HG02840 (cell line): ENCODE measurements around the gene SCRN1.

Experiments used
- ATAC-seq: cut with Tn5 transposase; IDR thresholded peaks from one replicate; pipeline ENCODE4 v1.9.1; 2021; ENCODE audit warnings: mild to moderate bottlenecking, moderate library complexity, moderate number of reproducible peaks; ENCODE audit not compliant: unreplicated experiment, low FRiP score

SCRN1 gene

GRCh38 chr7:29940199-29940598, 49.4 kb downstream of the SCRN1 start:
- no peak for ATAC-seq

DNA sequence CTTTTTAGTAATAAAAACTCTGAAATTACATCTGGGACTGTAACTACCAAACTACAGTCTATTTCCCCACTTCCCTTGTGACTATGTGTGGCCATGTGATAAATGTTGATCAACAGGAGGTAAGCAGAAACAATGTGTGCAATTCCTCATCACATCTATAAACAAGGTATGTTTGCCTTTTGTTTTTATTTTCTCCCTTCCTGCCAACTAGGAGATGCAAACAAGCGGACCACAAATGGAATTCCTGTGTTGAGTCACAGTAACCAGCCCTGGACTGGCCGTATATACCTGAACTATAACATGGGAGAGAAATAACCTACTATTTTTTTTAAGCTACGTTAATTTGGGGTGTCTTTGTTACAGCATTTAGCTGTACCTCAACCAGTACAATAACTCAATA, 52.5 kb downstream of the SCRN1 start:
- no peak for ATAC-seq

DNA sequence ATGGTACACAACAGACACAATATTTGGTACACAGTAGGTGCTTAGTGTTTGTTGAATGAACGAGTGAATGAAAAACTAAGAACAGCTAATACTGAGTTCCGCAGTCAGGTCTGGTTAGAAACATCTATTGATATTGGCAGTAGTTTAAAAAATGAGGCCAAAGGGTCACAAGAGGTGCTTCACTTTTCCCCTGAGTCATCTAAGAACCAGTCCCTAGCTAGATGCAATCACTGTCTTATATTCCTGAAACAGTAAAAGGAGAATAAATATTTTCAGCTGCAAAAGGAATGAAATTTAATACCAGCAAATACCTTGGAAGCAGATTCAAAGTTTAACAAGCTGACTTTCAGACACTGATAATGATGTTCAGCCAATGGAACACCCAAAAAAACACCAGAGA, 54.5 kb downstream of the SCRN1 start:
- no peak for ATAC-seq

DNA sequence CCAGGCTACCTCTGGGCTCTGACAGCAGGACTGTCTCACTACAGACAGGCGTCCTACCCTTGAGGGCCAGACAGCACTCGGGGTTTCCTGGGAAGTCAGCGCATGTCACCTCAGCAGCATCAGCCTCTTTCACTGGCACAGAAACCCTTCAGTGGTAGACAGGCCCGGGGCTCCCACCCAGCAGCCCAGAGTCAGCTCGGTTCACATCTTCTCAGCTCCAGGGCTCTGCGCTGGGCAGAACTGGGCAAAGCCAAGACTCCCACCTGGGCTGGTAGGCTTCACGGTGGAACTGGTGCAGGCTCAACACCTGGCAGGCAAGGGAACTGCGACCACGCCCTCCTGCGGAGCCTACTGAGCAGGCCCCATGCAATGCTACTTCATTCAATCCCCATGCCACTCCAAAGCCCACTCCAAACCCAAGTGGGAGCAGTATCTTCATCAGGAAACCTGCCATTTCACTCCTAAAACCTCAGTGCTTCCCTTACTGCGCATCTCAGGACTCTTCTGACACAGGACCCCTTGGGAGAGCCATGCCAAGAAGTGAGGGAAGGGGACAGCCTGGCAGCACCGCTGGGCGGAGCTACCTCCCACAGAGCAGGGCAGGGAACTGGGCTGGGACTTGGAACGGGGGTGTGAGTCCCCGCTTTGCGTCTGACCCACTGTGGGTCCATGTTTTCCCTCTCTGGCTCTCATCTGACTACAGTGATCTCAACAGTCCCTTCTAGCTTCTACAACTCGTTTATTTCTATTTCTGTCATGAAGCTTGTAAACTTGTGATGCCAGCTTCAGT, 60.4 kb downstream of the SCRN1 start:
- ATAC-seq, result no peak

- no peak for ATAC-seq
Measured at GRCh38 chr7:29926741-29927140, 62.9 kb downstream of the SCRN1 start.

GRCh38 chr7:29926216-29926615, 63.4 kb downstream of the SCRN1 start:
- no peak for ATAC-seq

DNA sequence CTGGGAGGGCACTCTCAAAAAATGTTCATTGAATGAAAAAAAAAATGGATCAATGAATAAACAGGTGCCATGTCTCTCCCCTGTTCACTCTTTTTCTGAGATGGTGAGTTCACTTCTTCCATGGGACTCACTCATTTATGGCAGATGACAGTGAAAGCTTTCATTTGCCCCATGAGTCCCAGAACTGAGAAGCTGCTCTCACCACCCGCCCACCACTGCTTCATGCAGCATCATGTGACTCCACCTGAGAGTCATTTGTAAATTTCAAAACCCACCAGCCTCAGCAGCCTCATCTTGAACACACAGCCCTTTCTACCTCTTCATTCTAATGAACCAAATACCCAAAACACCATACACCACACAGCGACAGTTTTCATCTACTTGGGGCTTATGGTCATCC, 64.9 kb downstream of the SCRN1 start:
- no peak for ATAC-seq

- no peak for ATAC-seq
Measured at GRCh38 chr7:29924006-29924405, 65.6 kb downstream of the SCRN1 start.

- ATAC-seq, result no peak
Measured at GRCh38 chr7:29922921-29923700, 66.5 kb downstream of the SCRN1 start.

GRCh38 chr7:29921404-29922010, 68.1 kb downstream of the SCRN1 start:
- ATAC-seq, result peak; percentile 58

DNA sequence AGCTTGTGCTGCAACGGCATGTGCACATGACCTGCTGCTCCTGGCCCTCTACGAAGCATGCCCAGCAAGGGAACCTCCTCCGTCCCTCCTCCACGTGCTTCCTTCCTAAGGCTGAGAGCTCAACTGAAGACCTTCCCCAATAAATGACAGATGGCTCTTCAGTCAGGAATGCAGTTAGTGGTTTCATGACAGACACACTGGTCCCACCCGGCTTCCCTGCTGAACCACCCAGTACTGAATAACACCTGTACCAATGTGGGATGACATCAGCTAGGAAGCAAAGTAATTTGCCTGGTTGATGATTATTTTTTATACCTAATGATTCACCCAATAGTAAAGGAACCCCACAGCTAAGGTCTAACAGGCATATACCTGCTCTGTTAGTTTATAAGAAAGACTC, 69.1 kb downstream of the SCRN1 start:
- no peak for ATAC-seq

- no peak for ATAC-seq
Measured at GRCh38 chr7:29919790-29920189, 69.8 kb downstream of the SCRN1 start.

- ATAC-seq, result no peak
Measured at GRCh38 chr7:29918850-29919249, 70.8 kb downstream of the SCRN1 start.

- ATAC-seq, result no peak
Measured at GRCh38 chr7:29917641-29918040, 72.0 kb downstream of the SCRN1 start.

DNA sequence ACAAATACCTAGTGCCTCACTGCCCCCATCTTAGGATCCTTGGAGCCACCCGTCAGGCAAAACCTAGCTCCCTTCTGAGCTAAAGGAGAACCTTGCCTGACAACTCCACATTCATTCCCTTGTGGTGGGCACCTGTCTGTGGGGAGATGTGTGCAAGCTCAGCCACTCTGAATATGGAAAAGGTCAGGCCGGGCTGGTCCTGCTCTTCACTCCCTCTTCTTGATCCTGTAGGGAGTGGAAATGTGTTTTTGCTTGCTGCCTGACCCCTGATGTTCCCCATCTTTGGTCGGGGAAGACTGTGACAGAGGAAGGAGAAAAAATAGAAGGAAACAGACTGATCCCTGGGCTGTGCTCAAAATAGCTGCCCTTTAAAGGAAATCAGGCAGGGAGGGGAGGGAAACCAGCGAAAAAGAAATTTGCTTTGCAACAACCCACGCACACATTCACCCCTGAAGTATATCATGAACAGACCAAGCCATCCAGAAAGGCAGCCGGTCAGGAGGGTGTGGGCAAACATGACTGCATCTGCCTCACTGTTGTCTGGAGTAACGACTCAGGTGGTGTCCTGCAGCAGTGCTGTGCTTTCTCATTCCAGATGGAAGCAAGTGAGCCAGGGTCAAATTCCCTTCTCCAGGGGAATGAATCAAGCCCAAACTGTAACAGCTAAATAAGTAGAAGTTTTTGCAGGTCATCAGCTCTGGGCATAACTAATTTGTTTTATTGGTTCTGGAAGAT, 74.0 kb downstream of the SCRN1 start:
- ATAC-seq, result no peak

DNA sequence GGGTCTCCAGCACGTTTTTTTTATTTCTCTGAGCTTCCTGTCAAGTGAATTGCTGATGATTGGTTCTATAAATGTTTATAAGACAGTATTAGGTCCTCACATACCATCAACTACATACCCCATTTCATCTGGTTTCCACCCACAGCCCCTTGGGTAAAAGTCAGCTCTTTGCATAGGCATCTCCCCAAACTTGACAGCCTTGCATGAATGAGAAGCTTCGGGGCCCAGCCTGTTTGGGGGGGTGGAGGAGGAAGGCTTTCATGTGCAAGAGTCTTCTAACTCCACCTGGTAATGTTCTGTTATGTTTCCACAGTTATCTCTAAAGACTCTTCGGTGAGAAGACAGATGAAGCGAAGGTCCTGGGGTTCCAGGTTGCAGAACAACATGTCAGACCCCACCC, 75.4 kb downstream of the SCRN1 start:
- no peak for ATAC-seq

DNA sequence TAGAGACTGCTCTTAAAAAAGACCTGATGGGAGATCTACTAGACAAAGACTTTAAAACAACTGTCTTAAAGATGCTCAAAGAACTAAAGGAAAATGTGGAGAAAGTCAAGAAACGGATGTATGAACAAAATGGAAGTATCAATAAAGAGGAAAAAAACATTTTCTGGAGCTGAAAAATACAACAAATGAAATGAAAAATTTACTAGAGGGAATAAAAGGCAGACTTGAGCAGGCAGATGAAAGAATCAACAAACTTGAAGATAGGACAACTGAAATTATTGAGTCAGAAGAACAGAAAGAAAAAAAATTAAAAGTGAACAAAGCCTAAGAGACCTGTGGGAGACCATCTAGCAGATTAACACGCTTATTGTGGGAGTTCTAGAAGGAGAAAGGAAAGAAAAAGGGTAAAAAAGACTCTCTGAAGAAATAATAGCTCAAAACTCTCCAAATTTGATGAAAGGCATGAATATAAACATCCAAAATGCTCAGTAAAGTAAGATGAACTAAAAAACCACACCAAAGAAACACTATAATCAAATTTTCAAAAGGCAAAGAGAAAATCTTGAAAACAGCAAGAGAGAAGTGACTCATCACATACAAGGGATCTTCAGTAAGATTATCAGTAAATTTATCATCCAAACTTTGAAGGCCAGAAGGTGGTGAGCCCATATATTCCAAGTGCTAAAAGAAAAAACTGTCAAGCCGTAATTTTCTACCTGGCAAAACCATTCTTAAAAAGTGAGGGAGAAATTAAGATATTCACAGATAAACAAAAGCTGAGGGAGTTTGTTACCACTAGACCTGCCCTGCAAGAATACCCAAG, 83.2 kb downstream of the SCRN1 start:
- no peak for ATAC-seq

- ATAC-seq, result no peak
Measured at GRCh38 chr7:29900745-29901144, 88.9 kb downstream of the SCRN1 start.

DNA sequence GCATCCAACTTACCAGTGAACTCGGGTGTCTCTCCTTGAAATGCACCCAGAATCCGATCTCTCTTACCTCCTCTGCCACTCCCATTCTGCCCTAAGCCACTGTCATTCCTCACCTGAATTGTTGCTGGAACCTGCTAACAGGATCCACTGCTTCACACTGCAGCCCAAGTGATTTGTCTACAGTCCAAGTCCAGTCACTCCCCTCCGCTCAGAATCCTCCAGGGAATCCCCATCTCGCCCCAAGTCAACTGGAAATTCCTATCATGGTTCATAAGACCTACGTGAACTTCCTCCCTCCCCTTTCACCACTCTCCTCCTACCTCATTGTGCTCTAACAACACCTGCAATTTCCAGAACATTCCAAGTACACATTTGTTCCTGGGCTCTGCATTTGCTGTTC, 91.3 kb downstream of the SCRN1 start:
- ATAC-seq, result no peak
